GM10248 (cell line): ENCODE results near the gene DLG4.
"Not testable (repeated sequence)": the region's sequence is repeated elsewhere in the genome, so short reads cannot be mapped to it uniquely, and the experiment has no call there.

Source experiments
- CTCF ChIA-PET: fragments of 300-600 bp; sonication (Branson Sonifier 250); formaldehyde crosslinking; extraction: SDS; loops from one replicate; lab custom pipeline; 2021; ENCODE audit warnings: antibody characterized with exemption; lab: Yijun Ruan, JAX
- POLR2A ChIA-PET: fragments of 350-650 bp; sonication (Branson Sonifier 250); formaldehyde crosslinking; extraction: SDS; loops from one replicate; lab custom pipeline; 2020; ENCODE audit warnings: antibody characterized with exemption; lab: Yijun Ruan, JAX
- DNase-seq: peaks from one replicate; pipeline ENCODE4 v3.0.0; 2012; ENCODE audit errors: extremely low spot score
- TF ChIP-seq, protein P1 (sequence below): IDR thresholded peaks from 2 replicates; pipeline ENCODE4 v1.5.1; 2012; ENCODE audit warnings: mild to moderate bottlenecking, low read depth; ENCODE audit errors: extremely low read depth, missing control alignments, control extremely low read depth

Gene DLG4

GRCh38 chr17:7250695-7251627 lies 31.3 kb upstream of the DLG4 start:
- TF ChIP-seq, protein P1, sequence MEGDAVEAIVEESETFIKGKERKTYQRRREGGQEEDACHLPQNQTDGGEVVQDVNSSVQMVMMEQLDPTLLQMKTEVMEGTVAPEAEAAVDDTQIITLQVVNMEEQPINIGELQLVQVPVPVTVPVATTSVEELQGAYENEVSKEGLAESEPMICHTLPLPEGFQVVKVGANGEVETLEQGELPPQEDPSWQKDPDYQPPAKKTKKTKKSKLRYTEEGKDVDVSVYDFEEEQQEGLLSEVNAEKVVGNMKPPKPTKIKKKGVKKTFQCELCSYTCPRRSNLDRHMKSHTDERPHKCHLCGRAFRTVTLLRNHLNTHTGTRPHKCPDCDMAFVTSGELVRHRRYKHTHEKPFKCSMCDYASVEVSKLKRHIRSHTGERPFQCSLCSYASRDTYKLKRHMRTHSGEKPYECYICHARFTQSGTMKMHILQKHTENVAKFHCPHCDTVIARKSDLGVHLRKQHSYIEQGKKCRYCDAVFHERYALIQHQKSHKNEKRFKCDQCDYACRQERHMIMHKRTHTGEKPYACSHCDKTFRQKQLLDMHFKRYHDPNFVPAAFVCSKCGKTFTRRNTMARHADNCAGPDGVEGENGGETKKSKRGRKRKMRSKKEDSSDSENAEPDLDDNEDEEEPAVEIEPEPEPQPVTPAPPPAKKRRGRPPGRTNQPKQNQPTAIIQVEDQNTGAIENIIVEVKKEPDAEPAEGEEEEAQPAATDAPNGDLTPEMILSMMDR, result no peak
- POLR2A ChIA-PET, result interaction anchor here (2.5 kb wide), 1 partner anchor 9 kb away, joined by 11 read pairs; the partner anchor contains the start of gene GABARAP
- DNase-seq, result no peak
- CTCF ChIA-PET, result interaction anchor here (0.7 to 2.2 kb wide), 4 partner anchors 8 to 45 kb away, joined by 3 to 8 read pairs (median 4); partner anchors contain the start of gene GABARAP

- CTCF ChIA-PET, result interaction anchor here (1.1 to 2.2 kb wide), 3 partner anchors 30 to 46 kb away, joined by 3 to 8 read pairs (median 3); partner anchors contain the start of gene SLC2A4
These were observed 30.2 kb upstream of the DLG4 start for GRCh38 chr17:7249830-7250229.

GRCh38 chr17:7249214-7249613 lies 29.6 kb upstream of the DLG4 start:
- ChIA-PET CTCF (interaction anchor here (1.1 to 1.4 kb wide), 2 partner anchors 31 to 32 kb away, joined by 3 read pairs; partner anchors contain the start of gene SLC2A4), POLR2A (no interaction called here)

More at GRCh38 chr17:7249830-7250229, 30.2 kb upstream of the DLG4 start:
- DNase-seq, result no peak
- POLR2A ChIA-PET, result interaction anchor here (2.5 kb wide), 1 partner anchor 8 kb away, joined by 11 read pairs; the partner anchor contains the start of gene GABARAP
- TF ChIP-seq, protein P1, result no peak

DNA sequence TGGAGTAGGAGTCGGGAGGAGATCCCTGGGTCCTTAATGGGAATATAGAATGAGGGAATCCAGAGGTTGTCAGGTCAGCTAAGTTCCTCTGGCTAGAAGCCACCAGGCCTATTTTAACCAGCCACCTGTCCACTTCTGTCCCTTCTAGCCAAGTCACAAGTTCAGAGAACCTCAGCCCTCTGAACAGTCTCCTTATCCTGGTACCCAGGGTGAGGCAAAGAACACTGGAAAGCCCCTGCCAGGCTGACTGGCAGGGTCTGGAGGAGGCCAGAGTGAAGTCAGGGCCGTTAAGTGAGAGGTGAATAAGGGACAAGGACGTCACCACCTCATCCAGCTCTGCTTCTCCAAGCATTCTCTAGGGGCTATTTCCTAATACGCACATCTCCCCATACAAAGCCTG lies 29.2 kb upstream of the DLG4 start:
- ChIA-PET POLR2A (no interaction called here), CTCF (interaction anchor here (1.4 kb wide), 1 partner anchor 31 kb away, joined by 3 read pairs; no protein-coding TSS in a partner anchor)
- DNase-seq, result no peak
- TF ChIP-seq, protein P1, result no peak

More at GRCh38 chr17:7249214-7249613, 29.6 kb upstream of the DLG4 start:
- TF ChIP-seq, protein P1, result no peak
- no peak for DNase-seq

GRCh38 chr17:7246779-7247178 lies 27.1 kb upstream of the DLG4 start:
- CTCF ChIA-PET, result interaction anchor here (1.5 to 2.5 kb wide), 2 partner anchors 26 to 50 kb away, joined by 3 to 9 read pairs; partner anchors contain the start of gene ACADVL
- TF ChIP-seq, protein P1, result no peak
- DNase-seq, result no peak
- POLR2A ChIA-PET, result no interaction called here

DNA sequence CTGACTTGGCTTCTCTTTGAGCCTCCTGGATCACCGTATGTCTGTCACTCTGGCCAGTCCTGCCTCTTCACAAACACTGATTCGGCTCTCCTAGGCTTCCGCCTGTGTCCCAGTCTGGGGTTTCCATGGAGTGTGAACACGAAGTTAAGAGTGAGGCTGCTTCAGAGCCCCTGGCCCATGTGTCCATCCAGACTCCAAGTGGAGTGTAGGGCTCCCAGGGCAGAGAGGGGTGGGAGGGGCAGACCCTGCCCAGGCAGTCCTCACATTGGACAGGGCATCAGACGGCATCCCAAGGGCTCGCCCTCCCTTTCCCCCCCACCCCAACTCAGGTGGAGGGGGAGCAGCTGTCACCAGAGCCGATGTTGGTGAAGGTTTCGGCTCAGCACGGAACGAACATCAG lies 24.2 kb upstream of the DLG4 start:
- POLR2A ChIA-PET, DNase-seq, CTCF ChIA-PET: not testable (repeated sequence)
